Heart left ventricle (tissue), 16 donors: ENCODE data around the gene ARMH3. TPM values are rescaled to one million over a fixed set of nuclear protein-coding genes. Genes with fewer than 3 reads are reported as not detected.

Experiments
- ATAC-seq, 4 donors: fragments of 200-7000 bp; cut with Tn5 transposase; one replicate each; pipeline ENCODE4 v1.9.1; 2020 to 2022; ENCODE audit warnings: moderate library complexity in 4 of 4, mild to moderate bottlenecking in 3 of 4, moderate number of reproducible peaks in 1 of 4
- DNase-seq, 5 donors: peaks; one replicate each; pipeline ENCODE4 v3.0.0-alpha.2; 2020
- H3K27ac ChIP-seq, 12 donors: fragments of 200-600 bp; sonication (generic) in 4 of 12; one replicate each; pipeline versions ENCODE4 v1.5.0 to v1.8.0; 2016 to 2022; ENCODE audit warnings: mild to moderate bottlenecking in 2 of 12
- H3K27me3 ChIP-seq, 9 donors: fragments of 200-600 bp; sonication (generic) in 2 of 9; one replicate each; pipeline versions ENCODE4 v1.5.1 to v1.8.0; 2016 to 2022; ENCODE audit warnings: mild to moderate bottlenecking in 3 of 9
- H3K36me3 ChIP-seq, 9 donors: fragments of 200-600 bp; sonication (generic) in 2 of 9; one replicate each; pipeline versions ENCODE4 v1.5.0 to v1.8.0; 2018 to 2022; ENCODE audit warnings: mild to moderate bottlenecking in 2 of 9
- H3K4me1 ChIP-seq, 12 donors: fragments of 200-600 bp; sonication (generic) in 4 of 12; one replicate each; pipeline versions ENCODE4 v1.5.0 to v1.8.0; 2016 to 2022; ENCODE audit warnings: mild to moderate bottlenecking in 3 of 12
- H3K4me3 ChIP-seq, 12 donors: fragments of 200-600 bp; sonication (generic) in 4 of 12; one replicate each; pipeline versions ENCODE4 v1.5.0 to v1.8.0; 2017 to 2022; ENCODE audit warnings: mild to moderate bottlenecking in 9 of 12, moderate library complexity in 4 of 12
- H3K9me3 ChIP-seq, 12 donors: fragments of 200-600 bp; sonication (generic) in 4 of 12; one replicate each; pipeline versions ENCODE4 v1.5.0 to v1.8.0; 2016 to 2022; ENCODE audit warnings: mild to moderate bottlenecking in 1 of 12
- CTCF ChIP-seq, 12 donors: fragments of 200-600 bp; sonication (generic) in 4 of 12; IDR thresholded peaks; one replicate each; pipeline versions ENCODE4 v1.5.0 to v1.8.0; 2018 to 2022; ENCODE audit warnings: antibody characterized with exemption in 12 of 12, mild to moderate bottlenecking in 5 of 12
- POLR2A ChIP-seq, 2 donors: fragments of 450-650 bp; IDR thresholded peaks; one replicate each; pipeline ENCODE4 v1.6.1; 2017; ENCODE audit warnings: antibody characterized with exemption in 2 of 2, mild to moderate bottlenecking in 2 of 2, moderate library complexity in 2 of 2
- WGBS, 4 donors: extraction: QIAGEN DNeasy Blood & Tissue Kit in 2 of 4; methylation state at CpG; one replicate each; pipeline versions ENCODE4 v1.1.5 to v1.1.7; 2013 to 2018; 5-methylcytosine and 5-hydroxymethylcytosine counted together
- intact Hi-C, 10 donors: fragments of 100-400 bp; cut with DNase I; formaldehyde crosslinking; loops; one replicate each; pipeline versions ENCODE4 v1.11.1 to v1.14.2; 2022
- polyA plus RNA-seq, 2 donors: library from polyadenylated mRNA; stranded (reverse); fragments of 200-250 nt; gene quantifications; one replicate each; pipeline ENCODE4 v1.2.3, GENCODE V29; 2013
- total RNA-seq, 9 donors: library from RNA; depleted of rRNA in 2 of 9; stranded (reverse); fragments of >200 nt in 2 of 9; fragmentation: NEBNext Ultra II Directional in 3 of 9; extraction: Animal tissue kit (Norgen Biotek cat#: 25700) in 3 of 9; gene quantifications; one replicate each; pipeline versions ENCODE4 v1.1.0 to v1.2.4, GENCODE V29; 2016 to 2023
- donor health status: ischemic (EF 13 %, LVEDD 7.1; RV severe dilation, severe dysfunction).
- donor health status: healthy with polysubstance abuse.
- donor health status: DM: no; HTN: yes; CAD: no.
- donor health status: DM: no; HTN: no; CAD: no.
- donor health status: ischemic (EF 25% LVEDD 6.9; RV normal size, moderate dysfunction).
- donor health status: ischemic (EF 25% LVEDD 5.7; RV mildly dilated, moderate dysfunction).
- donor health status: healthy.
- donor health status: DM: yes; HTN: yes; CAD: no.
- donor health status: ischemic (EF 35%, LVEDD 5.7; RV mildly dilated, moderate dysfunction).
- donor health status: nonischemic (EF 11% LVEDD 7.7; RV severe dilation, severe dysfunction).
- donor health status: DM: yes; HTN: yes; CAD: no.
- donor health status: PGD.
- donor health status: ischemic (EF 29% LVEDD 5.4; RV normal size, mild dysfunction).
- donor health status: nonischemic (EF 23%, LVEDD 6.1; RV moderate dilation, normal function).

The ARMH3 gene
- total and polyA plus RNA-seq, 11 donors, result 28.5 to 84.2 (median 43.9) TPM

- H3K27ac ChIP-seq, result no peak overlapping the region
- no peaks in the 10 kb centered on the region for H3K9me3 ChIP-seq
- no peaks in the 10 kb centered on the region for H3K27me3 ChIP-seq
- TF ChIP-seq CTCF (IDR thresholded peaks at IDR 0.05), result no peak
- TF ChIP-seq POLR2A (IDR thresholded peaks at IDR 0.05), result no peak
- ATAC-seq, result no peak
- peak overlapping the region in 4 of 12 donors; percentile 2 to 62 (median 58) for H3K4me3 ChIP-seq
- no peak for DNase-seq
- peaks cover 0 to 75% (median 27%) of the 10 kb centered on the region in 12 donors for H3K4me1 ChIP-seq
- intact Hi-C loops, result loop anchor here in 8 of 10 donors (2.0 to 5.0 kb wide), 8 partner anchors 40 to 231 kb away; partner anchors contain the start of gene HPS6 (in 1 of the 8)
- H3K36me3 ChIP-seq, result peaks cover 0 to 21% (median 11%) of the 10 kb centered on the region in 9 donors
Observed at GRCh38 chr10:101841826-101842225, 214.1 kb downstream of the ARMH3 start.

GRCh38 chr10:101840741-101841453 is 215.1 kb downstream of the ARMH3 start:
- DNase-seq (peak; percentile 79 to 89 (median 83)), ATAC-seq (peak; percentile 70 to 88 (median 85))
- H3K27ac ChIP-seq, result peak overlapping the region in 2 of 12 donors; percentile 22 to 50
- H3K9me3 ChIP-seq, result no peaks in the 10 kb centered on the region
- intact Hi-C loops, result loop anchor here in 9 of 10 donors (1.0 to 5.0 kb wide), 10 partner anchors 41 to 232 kb away; partner anchors contain the start of gene HPS6 (in 1 of the 9)
- peaks cover 0 to 75% (median 29%) of the 10 kb centered on the region in 12 donors for H3K4me1 ChIP-seq
- peak overlapping the region; percentile 1 to 59 (median 46) for H3K4me3 ChIP-seq
- no peaks in the 10 kb centered on the region for H3K27me3 ChIP-seq
- 1 to 3% (median 2%) methylated on average over 45 to 46 of the region's 46 CpGs for WGBS, 4 donors
- H3K36me3 ChIP-seq, result peaks cover 0 to 11% (median 3%) of the 10 kb centered on the region in 9 donors
- peak; percentile 86 to 96 (median 91) for TF ChIP-seq CTCF (IDR thresholded peaks at IDR 0.05)
- TF ChIP-seq POLR2A (IDR thresholded peaks at IDR 0.05), result no peak

- Histone ChIP-seq H3K27ac (peak overlapping the region in 3 of 12 donors; percentile 17 to 50 (median 24)), H3K9me3 (no peaks in the 10 kb centered on the region), H3K4me1 (peaks cover 0 to 72% (median 29%) of the 10 kb centered on the region in 12 donors), H3K4me3 (peak overlapping the region in 11 of 12 donors; percentile 2 to 59 (median 42)), H3K36me3 (peaks cover 0 to 4% (median 0%) of the 10 kb centered on the region in 9 donors), H3K27me3 (no peaks in the 10 kb centered on the region)
- DNase-seq (no peak), ATAC-seq (no peak)
- 6 to 16% (median 10%) methylated on average over 19 of the region's 19 CpGs for WGBS, 4 donors
- intact Hi-C loops, result loop anchor here in 9 of 10 donors (1.0 to 5.0 kb wide), 10 partner anchors 42 to 233 kb away; partner anchors contain the start of gene HPS6 (in 1 of the 9)
- TF ChIP-seq CTCF (IDR thresholded peaks at IDR 0.05), result no peak
- TF ChIP-seq POLR2A (IDR thresholded peaks at IDR 0.05), result no peak
Observed at GRCh38 chr10:101840102-101840684, 215.8 kb downstream of the ARMH3 start.
